H7 (cell line): ENCODE data around the gene DIDO1. TPM values are rescaled to one million over a fixed set of nuclear protein-coding genes. Genes with fewer than 3 reads are reported as not detected.

Experiments used
- DNase-seq: peaks from one replicate; pipeline ENCODE4 v3.0.0; 2012
- H3K27me3 ChIP-seq: 2 replicates; pipeline ENCODE4 v1.6.0; 2011; ENCODE audit warnings: mild to moderate bottlenecking, low read length; ENCODE audit not compliant: control insufficient read depth, insufficient read depth
- H3K36me3 ChIP-seq: replicated peaks from 2 replicates; pipeline ENCODE4 v1.5.1; 2011; ENCODE audit warnings: low read length; ENCODE audit not compliant: control insufficient read depth, insufficient read depth
- H3K4me3 ChIP-seq: 2 replicates; pipeline ENCODE4 v1.5.1; 2011; ENCODE audit warnings: low read depth, mild to moderate bottlenecking, control low read depth, low read length, moderate library complexity; ENCODE audit not compliant: insufficient read depth
- total RNA-seq: library from RNA; depleted of rRNA; stranded (reverse); fragments of >200 nt; shearing (Covaris generic); gene quantifications from 2 replicates; pipeline ENCODE4 v1.2.3, GENCODE V29; 2014; rRNA removed

The DIDO1 gene
- total RNA-seq, 1 experiment from 2014 or later, result 53.2 TPM

GRCh38 chr20:62828511-62829230 is 97.6 kb downstream of the DIDO1 start:
- Histone ChIP-seq H3K27me3 (no peaks in the 10 kb centered on the region), H3K4me3 (no peak overlapping the region), H3K36me3 (peaks cover 3% of the 10 kb centered on the region)
- DNase-seq, result peak; percentile 35

GRCh38 chr20:62828051-62828450 is 98.3 kb downstream of the DIDO1 start:
- H3K4me3 ChIP-seq, result no peak overlapping the region
- no peak for DNase-seq
- H3K36me3 ChIP-seq, result peaks cover 3% of the 10 kb centered on the region
- H3K27me3 ChIP-seq, result no peaks in the 10 kb centered on the region

Other genes with a start within 250 kb of the DIDO1 start
- gene NTSR1, start 217.7 kb downstream of the DIDO1 start, total RNA-seq, result 0.30 and 1.1 TPM in 2 replicates
- gene MRGBP, start 130.0 kb downstream of the DIDO1 start, total RNA-seq, result 28.3 and 28.5 TPM in 2 replicates
- gene OGFR, start 121.7 kb downstream of the DIDO1 start, total RNA-seq, result 50.1 and 57.1 TPM in 2 replicates
- 131 and 139 TPM in 2 replicates for gene COL9A3, start 109.5 kb downstream of the DIDO1 start, total RNA-seq
- 25.7 and 36.8 TPM in 2 replicates for gene TCFL5, start 64.7 kb downstream of the DIDO1 start, total RNA-seq
- gene GID8, start 11.6 kb upstream of the DIDO1 start, total RNA-seq, result 49.1 and 57.0 TPM in 2 replicates
- gene SLC17A9, start 26.2 kb upstream of the DIDO1 start, total RNA-seq, result 32.6 and 41.4 TPM in 2 replicates
- 2.1 TPM in 2 replicates for gene BHLHE23, start 80.5 kb upstream of the DIDO1 start, total RNA-seq